Adrenal gland (tissue), 12 donors: ENCODE results near the gene RHBDL1. TPM values are rescaled to one million over a fixed set of nuclear protein-coding genes. Genes with fewer than 3 reads are reported as not detected.

Experiments used
- DNase-seq, 7 donors: peaks; one replicate each; pipeline ENCODE4 v3.0.0-alpha.2; 2019 to 2020
- H3K27ac ChIP-seq, 5 donors: fragments of 200-600 bp; sonication (generic) in 4 of 5; 1 replicate in 3 of 5; 2 replicates in 2 of 5; pipeline versions ENCODE4 v1.5.1 to v1.8.0; 2016 to 2020; ENCODE audit warnings: mild to moderate bottlenecking in 1 of 5
- H3K27me3 ChIP-seq: fragments of 200-600 bp; 2 replicates; pipeline ENCODE4 v1.8.0; 2021
- H3K36me3 ChIP-seq, 2 donors: fragments of 200-600 bp; replicated peaks in 1 of 2; 1 replicate in 1 of 2; 2 replicates in 1 of 2; pipeline versions ENCODE4 v1.5.1 to v1.8.0; 2018 to 2022
- H3K4me1 ChIP-seq, 2 donors: fragments of 200-600 bp; replicated peaks in 1 of 2; 1 replicate in 1 of 2; 2 replicates in 1 of 2; pipeline versions ENCODE4 v1.5.1 to v1.8.0; 2018 to 2021
- H3K4me3 ChIP-seq, 4 donors: fragments of 200-600 bp; sonication (generic) in 3 of 4; one replicate each; pipeline ENCODE4 v1.5.1; 2016 to 2018
- H3K9me3 ChIP-seq, 3 donors: fragments of 200-600 bp; sonication (generic) in 1 of 3; replicated peaks in 1 of 3; 1 replicate in 2 of 3; 2 replicates in 1 of 3; pipeline versions ENCODE4 v1.5.1 to v1.8.0; 2016 to 2021
- CTCF ChIP-seq, 6 experiments: fragments of 450-650 bp in 4 of 6; fragments of 200-600 bp in 2 of 6; sonication (generic) in 1 of 6; IDR thresholded peaks; 1 replicate in 5 of 6; 2 replicates in 1 of 6; pipeline versions ENCODE4 v1.5.1 to v1.8.0; 2016 to 2021; ENCODE audit warnings: antibody characterized with exemption in 6 of 6, mild to moderate bottlenecking in 2 of 6, moderate library complexity in 1 of 6
- POLR2A ChIP-seq, 2 donors: fragments of 450-650 bp; IDR thresholded peaks; one replicate each; pipeline ENCODE4 v1.6.1; 2017; ENCODE audit warnings: antibody characterized with exemption in 2 of 2, mild to moderate bottlenecking in 2 of 2, moderate library complexity in 1 of 2
- WGBS, 4 donors: extraction: QIAGEN DNeasy Blood & Tissue Kit in 2 of 4; methylation state at CpG; one replicate each; pipeline versions ENCODE4 v1.1.5 to v1.1.7; 2013 to 2017; 5-methylcytosine and 5-hydroxymethylcytosine counted together
- intact Hi-C, 2 donors: fragments of 100-400 bp; cut with DNase I; formaldehyde crosslinking; loops; one replicate each; pipeline versions ENCODE4 v1.14.1 to v1.15.0; 2022 to 2023
- polyA plus RNA-seq, 3 donors: library from polyadenylated mRNA; stranded (reverse); fragments of 200-250 nt in 2 of 3; fragments of 350-450 nt in 1 of 3; fragmentation: Illumina TruSeq in 1 of 3; extraction: RNeasy Lipid Tissue Mini Kit (QIAGEN cat#74804) in 1 of 3; gene quantifications; one replicate each; pipeline ENCODE4 v1.2.3, GENCODE V29; 2013 to 2014
- total RNA-seq, 9 donors: library from RNA; depleted of rRNA in 4 of 9; stranded (reverse); fragments of >200 nt in 4 of 9; fragments of 120-200 nt in 1 of 9; fragmentation: NEBNext Ultra II Directional in 1 of 9; extraction: Animal tissue kit (Norgen Biotek cat#: 25700) in 1 of 9; gene quantifications; one replicate each; pipeline versions ENCODE4 v1.1.0 to v1.2.4, GENCODE V29; 2013 to 2023
- donor health status: healthy with polysubstance abuse.
- donor health status: Bipolar disorder and iron deficiency.
- donor health status: DM: yes; HTN: yes; CAD: no.
- donor health status: DM: no; HTN: no; CAD: no.
- donor health status: DM: no; HTN: no; CAD: no.
- donor health status: DM: yes; HTN: yes; CAD: no.

The RHBDL1 gene
- total and polyA plus RNA-seq, 12 donors = 0.13 to 21.1 (median 3.8) TPM

GRCh38 chr16:674214-674881 lies 1.1 kb upstream of the RHBDL1 start:
- Histone ChIP-seq H3K9me3 (no peaks in the 10 kb centered on the region), H3K27me3 (no peaks in the 10 kb centered on the region), H3K4me1 (peaks cover 15 to 16% of the 10 kb centered on the region in 2 donors), H3K4me3 (no peak overlapping the region), H3K36me3 (peaks cover 0 to 44% of the 10 kb centered on the region in 2 donors), H3K27ac (peak overlapping the region in 3 of 5 donors; percentile 49 to 77 (median 50))
- intact Hi-C loops = no loop called here
- peak in 4 of 7 donors; percentile 80 to 86 (median 82) for DNase-seq
- 50 to 60% (median 55%) methylated on average over 9 to 22 of the region's 22 CpGs for WGBS, 4 donors
- TF ChIP-seq POLR2A (IDR thresholded peaks at IDR 0.05) = no peak
- TF ChIP-seq CTCF (IDR thresholded peaks at IDR 0.05) = no peak

- peak overlapping the region in 1 of 4 donors; percentile 51 for H3K4me3 ChIP-seq
- peak overlapping the region in 1 of 5 donors; percentile 77 for H3K27ac ChIP-seq
Measured at GRCh38 chr16:675884-676564, 553 bp downstream of the RHBDL1 start.

GRCh38 chr16:676565-676902 lies 1.1 kb downstream of the RHBDL1 start:
- Histone ChIP-seq H3K36me3 (peaks cover 0 to 25% of the 10 kb centered on the region in 2 donors), H3K27ac (no peak overlapping the region), H3K27me3 (no peaks in the 10 kb centered on the region), H3K4me1 (peaks cover 23 to 24% of the 10 kb centered on the region in 2 donors), H3K9me3 (no peaks in the 10 kb centered on the region), H3K4me3 (no peak overlapping the region)
- TF ChIP-seq POLR2A (IDR thresholded peaks at IDR 0.05) (no peak), CTCF (IDR thresholded peaks at IDR 0.05) (no peak)
- WGBS, 4 donors = 89 to 93% (median 91%) methylated on average over 10 to 21 of the region's 21 CpGs
- no peak for DNase-seq
- intact Hi-C loops = no loop called here

More at GRCh38 chr16:675884-676564, 553 bp downstream of the RHBDL1 start:
- intact Hi-C loops = no loop called here
- TF ChIP-seq POLR2A (IDR thresholded peaks at IDR 0.05) = no peak
- TF ChIP-seq CTCF (IDR thresholded peaks at IDR 0.05) = no peak
- no peak for DNase-seq
- Histone ChIP-seq H3K36me3 (peaks cover 0 to 27% of the 10 kb centered on the region in 2 donors), H3K27me3 (no peaks in the 10 kb centered on the region), H3K9me3 (no peaks in the 10 kb centered on the region), H3K4me1 (peaks cover 17 to 19% of the 10 kb centered on the region in 2 donors)
- WGBS, 4 donors = 19 to 48% (median 32%) methylated on average over 3 to 25 of the region's 25 CpGs

- DNase-seq = no peak
- H3K27ac ChIP-seq = no peak overlapping the region
- TF ChIP-seq POLR2A (IDR thresholded peaks at IDR 0.05) = no peak
- TF ChIP-seq CTCF (IDR thresholded peaks at IDR 0.05) = no peak
- peaks cover 0 to 25% of the 10 kb centered on the region in 2 donors for H3K36me3 ChIP-seq
- 70 to 91% (median 77%) methylated on average over 4 to 23 of the region's 23 CpGs for WGBS, 4 donors
- intact Hi-C loops = no loop called here
- no peak overlapping the region for H3K4me3 ChIP-seq
- peaks cover 25 to 26% of the 10 kb centered on the region in 2 donors for H3K4me1 ChIP-seq
- no peaks in the 10 kb centered on the region for H3K27me3 ChIP-seq
- H3K9me3 ChIP-seq = no peaks in the 10 kb centered on the region
Measured at GRCh38 chr16:676913-677312, 1.4 kb downstream of the RHBDL1 start.
